Renal pelvis (tissue), 4 donors: ENCODE measurements around the gene CDHR3. TPM values are rescaled to one million over a fixed set of nuclear protein-coding genes. Genes with fewer than 3 reads are reported as not detected.

Source experiments
- DNase-seq: peaks from one replicate; pipeline ENCODE4 v3.0.0-alpha.2; 2013
- polyA plus RNA-seq, 3 donors: library from polyadenylated mRNA; unstranded; fragments of 120-200 nt; gene quantifications; one replicate each; pipeline ENCODE4 v1.2.1, GENCODE V29; 2013; ENCODE audit not compliant: insufficient read length in 3 of 3

CDHR3 gene
- polyA plus RNA-seq, 3 donors: 6.6 to 14.7 (median 12.6) TPM

- DNase-seq: no peak
Measured at GRCh38 chr7:106047818-106048705, 85.0 kb downstream of the CDHR3 start.

GRCh38 chr7:106048706-106049020 lies 85.6 kb downstream of the CDHR3 start:
- no peak for DNase-seq

DNA sequence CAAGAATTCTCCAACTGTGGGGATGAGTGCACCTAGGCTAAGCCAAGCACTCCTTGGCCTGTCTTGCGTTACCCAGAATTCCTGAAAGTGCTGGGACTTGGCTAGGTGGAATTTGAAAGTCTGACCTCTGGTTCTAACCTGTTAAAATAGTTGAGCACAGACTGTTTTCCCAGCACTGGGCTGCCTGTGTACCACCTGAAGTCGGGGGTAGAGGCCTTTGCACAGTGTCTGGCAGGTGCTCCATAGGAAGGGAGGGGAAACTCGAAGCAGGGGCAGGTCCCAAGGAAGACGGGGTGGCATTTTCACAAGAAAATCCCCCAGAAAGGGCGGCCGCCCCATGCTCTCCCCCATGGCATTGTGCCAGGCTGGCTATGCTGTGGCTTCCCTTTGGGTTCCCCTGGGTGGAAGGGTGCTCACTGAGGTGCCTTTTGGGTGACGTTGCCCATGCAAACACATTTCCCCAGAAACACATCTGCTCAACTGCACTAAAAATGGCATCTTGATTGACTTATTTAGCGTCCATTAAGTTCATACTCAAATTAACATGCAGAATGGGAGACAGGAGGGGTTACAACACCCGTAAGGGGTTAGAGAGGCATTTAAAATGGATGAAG lies 86.2 kb downstream of the CDHR3 start:
- no peak for DNase-seq

DNA sequence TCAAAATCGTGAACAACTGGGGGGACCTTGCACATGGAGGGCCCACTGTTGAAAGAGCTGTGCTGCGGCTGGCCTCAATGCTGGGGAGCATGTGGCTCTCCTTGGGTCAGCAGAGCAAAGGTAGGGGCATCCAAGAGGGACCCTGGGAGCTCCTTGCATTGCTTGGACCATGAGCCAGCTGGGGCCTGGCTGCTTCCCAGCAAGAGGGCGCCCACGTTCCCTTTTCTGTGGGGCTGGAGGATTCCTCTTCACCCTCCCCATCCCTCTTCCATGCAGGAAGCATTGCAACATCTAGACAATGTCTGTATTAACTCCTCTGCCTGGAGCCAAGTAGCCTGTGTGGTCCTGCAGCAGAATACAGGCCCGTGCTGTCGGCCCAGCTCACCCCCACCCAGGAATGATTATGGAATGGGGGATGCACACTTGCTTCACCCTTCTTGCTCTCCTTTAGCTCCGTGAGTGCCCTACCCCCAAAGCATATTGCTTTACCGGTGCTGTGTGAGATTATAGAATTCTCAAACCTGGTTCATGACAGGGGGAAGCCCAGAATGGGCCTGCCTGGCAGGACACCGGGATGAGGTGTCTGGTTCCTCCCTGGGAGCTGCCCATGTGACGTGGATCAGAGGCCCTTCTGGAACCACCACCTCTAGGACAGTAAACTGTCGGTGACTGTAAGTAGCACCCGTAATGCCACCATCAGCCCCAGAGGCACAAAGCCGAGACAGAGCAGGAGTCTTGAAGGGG lies 87.1 kb downstream of the CDHR3 start:
- DNase-seq: no peak

DNA sequence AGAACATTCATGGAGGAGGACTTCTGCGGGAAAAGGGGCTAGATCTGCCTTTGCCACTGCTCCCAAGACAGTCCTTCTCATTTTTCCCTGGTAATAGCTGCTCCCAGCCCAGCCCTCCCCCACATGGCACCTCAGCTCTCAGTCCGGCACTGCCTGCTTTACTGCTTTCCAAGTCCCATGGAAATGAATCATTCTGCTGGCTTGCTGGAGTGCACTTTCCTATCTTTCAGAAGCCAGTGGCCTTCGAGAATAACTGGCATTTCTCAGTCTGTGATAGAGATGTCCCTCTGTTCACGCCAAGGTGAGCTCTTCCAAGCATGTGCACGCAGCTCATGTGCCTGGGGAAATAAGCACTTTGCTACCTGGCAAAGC lies 87.7 kb downstream of the CDHR3 start:
- no peak for DNase-seq

- DNase-seq: no peak
Measured at GRCh38 chr7:106052681-106053080, 89.6 kb downstream of the CDHR3 start.

- no peak for DNase-seq
Measured at GRCh38 chr7:106053109-106053508, 90.0 kb downstream of the CDHR3 start.

DNA sequence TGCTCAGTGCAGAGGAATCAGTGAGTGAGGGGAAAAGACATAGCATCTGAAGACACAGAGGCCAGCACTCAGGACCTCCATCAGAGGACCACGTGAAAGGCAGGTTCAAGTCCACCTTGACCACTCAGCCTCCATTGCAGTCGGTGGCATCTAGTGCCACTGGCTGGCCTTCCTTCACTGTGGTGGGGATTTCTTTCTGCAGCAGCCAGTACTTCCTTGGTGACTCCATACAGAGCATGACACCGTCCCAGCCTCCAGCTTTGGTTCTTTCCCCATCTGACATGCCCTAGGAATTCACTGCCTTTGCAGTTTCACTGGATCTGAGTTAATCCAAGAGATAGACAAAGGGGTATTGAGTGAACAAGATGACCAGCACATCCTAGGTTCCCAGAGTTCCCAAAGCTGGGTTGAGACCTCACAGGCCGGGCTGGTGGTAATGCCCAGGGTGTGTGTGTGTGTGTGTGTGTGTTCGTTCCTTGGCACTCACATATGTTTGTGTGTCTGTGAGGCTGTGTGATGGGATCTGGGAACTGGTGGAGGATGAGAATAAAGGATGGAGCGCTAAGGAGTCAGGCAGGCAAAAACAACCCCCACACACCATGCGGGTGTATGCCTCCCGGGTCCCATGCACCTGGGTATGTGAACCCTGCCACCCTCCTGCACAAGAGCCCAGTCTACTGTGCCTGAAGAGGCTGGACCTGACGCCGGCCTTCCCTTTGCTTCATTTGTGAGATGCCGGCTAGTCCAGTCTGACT lies 91.3 kb downstream of the CDHR3 start:
- no peak for DNase-seq

DNA sequence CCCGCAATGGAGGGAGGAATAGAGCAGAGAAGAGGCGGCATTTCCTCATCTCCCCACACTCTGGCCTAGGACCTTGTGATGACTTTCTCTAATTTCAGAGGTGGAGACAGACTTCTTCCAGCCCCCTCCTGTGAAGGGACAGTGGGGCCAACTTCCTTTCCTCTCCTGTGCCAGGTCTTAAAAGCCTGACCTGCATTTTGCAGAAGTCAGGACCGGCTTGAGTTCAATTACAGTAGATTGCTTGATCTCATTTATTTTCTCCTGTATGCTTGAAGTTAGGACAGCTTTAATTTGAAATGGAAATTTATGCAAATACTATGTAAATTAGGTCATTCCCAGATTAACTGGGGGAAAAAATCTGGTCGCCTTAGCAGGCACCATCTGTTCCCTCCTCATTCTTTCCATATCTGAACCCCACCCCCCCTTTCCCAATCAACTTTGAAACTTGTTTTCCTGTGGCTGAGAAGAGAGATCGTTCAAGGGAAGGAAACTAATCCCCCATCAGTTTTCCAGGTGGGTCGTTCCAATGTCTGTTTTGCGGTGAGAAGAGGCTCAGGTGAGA lies 92.0 kb downstream of the CDHR3 start:
- no peak for DNase-seq

- peak; percentile 69 for DNase-seq
Measured at GRCh38 chr7:106056513-106057203, 93.6 kb downstream of the CDHR3 start.

DNA sequence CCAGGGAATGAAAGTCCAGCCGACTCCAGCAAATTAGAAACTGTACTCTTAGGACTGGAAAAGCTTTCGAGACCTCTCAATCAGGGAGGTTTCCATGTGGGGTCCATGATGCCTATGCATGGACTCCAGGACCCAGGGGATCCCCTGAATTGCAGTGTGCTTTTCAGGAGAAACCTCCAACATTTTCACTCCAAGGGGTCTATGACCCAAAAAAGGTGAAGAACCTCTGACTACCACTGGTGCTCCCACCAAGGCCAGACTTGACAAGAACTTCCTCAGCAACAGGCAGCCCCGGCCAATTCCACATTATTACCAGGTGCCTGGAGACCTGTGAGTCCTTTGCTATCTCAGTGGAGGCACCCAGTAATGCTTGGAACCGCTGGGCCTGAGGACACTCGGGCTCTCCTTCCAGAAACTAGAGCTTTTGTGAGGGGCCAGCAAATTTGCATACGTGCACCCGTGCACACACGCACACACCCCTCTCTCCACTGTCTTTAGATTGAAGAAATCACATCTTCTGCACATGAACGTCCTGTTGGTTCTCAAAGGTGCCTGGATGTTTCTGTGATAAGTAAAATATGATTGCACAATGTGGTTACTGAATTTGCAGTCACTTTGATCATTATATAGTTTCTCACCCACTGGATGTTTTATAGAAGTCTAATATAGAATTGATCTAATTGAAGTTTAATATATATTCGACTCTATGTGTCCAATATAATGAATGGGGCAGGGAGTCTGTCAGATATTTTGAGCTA lies 94.3 kb downstream of the CDHR3 start:
- DNase-seq: no peak

DNA sequence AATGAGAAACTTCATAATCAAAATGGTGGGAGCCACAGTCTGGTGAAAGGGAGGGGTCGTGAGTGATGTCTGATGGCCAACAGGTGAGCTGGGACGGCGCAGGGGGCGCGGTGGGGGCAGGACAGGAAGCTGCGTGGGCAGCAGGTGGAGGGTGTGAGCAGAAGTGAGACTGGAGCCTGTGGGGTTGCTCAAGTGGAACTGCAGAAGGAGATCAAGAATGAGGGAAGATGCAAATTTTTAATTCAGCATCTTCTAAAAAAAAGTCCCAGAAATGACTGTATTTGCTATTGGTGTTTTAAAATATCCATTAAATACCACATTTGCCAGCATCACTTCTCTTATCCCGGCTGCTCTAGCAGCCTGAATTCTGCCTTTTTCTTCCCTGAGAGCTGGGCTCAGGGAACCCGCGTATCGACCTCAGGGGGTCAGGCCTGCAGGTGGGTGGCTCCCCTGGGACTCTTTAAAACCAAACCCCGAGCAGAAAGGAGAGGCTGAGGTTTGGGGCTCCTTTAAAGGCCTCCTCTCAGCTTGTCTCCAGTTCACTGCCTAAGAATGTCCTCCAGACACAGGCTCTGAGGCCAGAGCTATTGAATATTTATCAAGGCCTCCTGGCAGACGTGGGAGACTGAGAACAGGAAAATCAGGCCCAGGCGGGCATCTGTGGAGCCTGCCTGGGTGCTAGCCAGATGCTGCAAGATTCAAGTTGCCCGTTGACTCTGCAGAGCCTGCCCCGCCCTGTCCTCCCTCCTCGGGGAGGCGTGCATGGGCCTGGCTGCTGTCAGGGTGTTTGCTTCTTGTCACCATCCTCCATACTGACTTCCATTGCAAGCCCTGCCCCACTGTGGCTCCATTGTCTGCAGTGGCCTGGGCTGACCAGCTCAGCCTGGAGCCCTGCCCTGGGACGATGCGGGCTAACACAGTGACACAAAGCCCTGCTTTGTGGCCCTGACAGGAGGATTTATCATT lies 95.2 kb downstream of the CDHR3 start:
- DNase-seq: peak; percentile 69

GRCh38 chr7:106058928-106059324 lies 95.9 kb downstream of the CDHR3 start:
- DNase-seq: no peak

GRCh38 chr7:106059556-106059955 lies 96.5 kb downstream of the CDHR3 start:
- DNase-seq: no peak

DNA sequence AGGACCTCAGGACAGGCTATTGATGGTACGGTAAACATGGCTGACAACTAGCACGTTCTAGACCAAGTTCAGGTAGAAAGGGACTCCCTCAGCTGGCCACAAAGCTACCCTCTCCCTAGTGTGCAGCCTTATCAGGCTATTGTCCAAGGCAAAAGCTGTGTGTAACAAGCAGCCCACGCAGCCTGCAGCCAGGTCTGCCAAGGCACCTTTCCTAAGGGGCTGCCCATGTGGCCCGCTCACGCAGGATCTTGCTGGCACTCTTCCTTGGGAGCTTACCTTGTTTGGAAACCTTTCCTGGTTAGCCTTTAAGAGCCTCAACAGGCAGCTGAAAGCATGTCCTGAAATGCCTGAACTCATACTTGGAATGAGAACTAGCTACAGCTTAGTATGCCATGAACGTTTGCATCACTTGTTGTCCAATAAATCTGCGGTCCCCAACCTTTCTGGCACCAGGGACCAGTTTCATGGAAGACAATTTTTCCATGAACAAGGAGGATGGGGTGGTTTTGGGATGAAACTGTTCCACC lies 97.4 kb downstream of the CDHR3 start:
- no peak for DNase-seq

DNA sequence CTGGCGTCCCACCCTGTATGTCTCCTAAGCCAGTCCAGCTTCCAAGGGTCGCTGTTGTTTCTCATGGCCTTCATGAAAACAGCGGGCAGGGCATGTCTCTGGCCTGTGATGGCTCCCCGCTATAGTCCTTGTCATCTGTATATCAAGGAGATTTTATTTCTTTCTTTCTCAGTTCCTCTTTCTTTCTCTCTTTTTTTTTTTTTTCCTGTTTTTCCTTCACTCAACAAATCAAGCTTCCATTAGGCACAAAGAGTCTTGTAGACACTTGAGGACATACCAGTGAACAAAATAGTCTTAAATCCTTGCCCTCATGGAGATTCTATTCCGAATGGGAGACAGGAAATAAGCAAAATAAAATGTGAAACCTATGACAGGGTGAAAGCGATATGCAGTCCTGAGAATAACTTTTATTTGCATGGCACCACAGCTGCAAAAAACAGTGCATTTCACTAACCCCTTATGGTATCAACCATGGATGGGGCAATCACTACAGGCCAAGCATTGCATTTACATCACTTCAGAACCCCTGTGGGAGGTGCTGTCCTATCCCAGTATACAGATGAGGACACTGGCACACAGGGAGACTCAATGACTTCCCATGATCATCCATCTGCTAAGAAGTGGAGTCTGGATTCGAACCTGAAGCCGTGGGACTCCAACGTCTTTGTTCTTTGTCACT lies 98.4 kb downstream of the CDHR3 start:
- DNase-seq: no peak

DNA sequence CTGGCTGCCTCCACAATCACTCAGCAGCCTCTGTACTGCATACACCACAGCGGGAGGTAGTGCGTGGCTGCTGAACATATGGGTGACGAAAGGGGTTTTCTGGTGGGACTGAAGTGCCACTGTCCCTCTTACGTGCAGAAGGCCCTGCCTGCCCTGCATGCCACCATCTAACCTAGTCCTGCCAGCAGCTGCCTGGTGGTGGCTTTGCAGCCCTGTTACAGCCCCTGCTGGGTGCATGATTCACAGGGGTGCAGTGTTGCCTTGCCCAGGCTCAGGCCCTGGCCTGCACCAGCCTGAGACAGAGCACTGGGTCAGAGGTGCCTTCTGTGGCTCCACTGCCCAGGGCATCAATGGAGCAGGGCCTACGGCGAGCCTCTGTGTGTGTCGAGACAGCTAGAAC lies 98.9 kb downstream of the CDHR3 start:
- DNase-seq: no peak

DNA sequence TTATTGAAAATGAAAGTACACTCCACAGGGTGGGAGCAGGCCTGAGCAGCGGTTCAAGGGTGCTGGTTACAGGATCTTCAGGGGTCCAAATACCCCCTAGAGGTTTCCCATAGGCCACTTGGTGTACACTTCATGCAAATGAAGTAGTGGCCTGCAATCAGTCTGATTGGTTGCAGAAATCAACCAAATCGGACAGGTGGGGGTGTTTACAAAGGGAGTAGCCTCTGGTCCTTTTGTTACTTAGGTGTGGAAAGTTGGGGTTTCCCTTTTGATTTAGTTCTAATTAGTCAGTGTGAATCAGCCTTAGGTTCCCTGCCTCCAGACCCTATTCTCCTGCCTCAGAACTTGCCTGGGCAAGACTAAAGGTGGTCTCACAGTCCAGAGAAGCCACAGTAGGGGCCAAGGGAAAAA lies 99.5 kb downstream of the CDHR3 start:
- DNase-seq: no peak
